Sigmoid colon (tissue), 7 donors: ENCODE results near the gene OSBP2. TPM values are rescaled to one million over a fixed set of nuclear protein-coding genes. Genes with fewer than 3 reads are reported as not detected.

Experiments
- DNase-seq: peaks from one replicate; pipeline ENCODE4 v3.0.0-alpha.2; 2019
- H3K27ac ChIP-seq, 4 donors: fragments of 200-600 bp; sonication (generic); one replicate each; pipeline ENCODE4 v1.5.1; 2016 to 2019; ENCODE audit warnings: mild to moderate bottlenecking in 1 of 4
- H3K27me3 ChIP-seq, 3 donors: fragments of 200-600 bp; sonication (generic); one replicate each; pipeline ENCODE4 v1.5.1; 2019; ENCODE audit warnings: mild to moderate bottlenecking in 1 of 3
- H3K36me3 ChIP-seq, 4 donors: fragments of 200-600 bp; sonication (generic); one replicate each; pipeline ENCODE4 v1.5.1; 2016 to 2019
- H3K4me1 ChIP-seq, 4 donors: fragments of 200-600 bp; sonication (generic); one replicate each; pipeline ENCODE4 v1.5.1; 2017 to 2019
- H3K4me3 ChIP-seq, 4 donors: fragments of 200-600 bp; sonication (generic); one replicate each; pipeline ENCODE4 v1.5.1; 2017 to 2019; ENCODE audit warnings: mild to moderate bottlenecking in 2 of 4, moderate library complexity in 1 of 4
- H3K9me3 ChIP-seq, 4 donors: fragments of 200-600 bp in 3 of 4; sonication (generic) in 3 of 4; one replicate each; pipeline versions ENCODE4 v1.5.1 to v1.6.1; 2013 to 2019
- CTCF ChIP-seq, 4 experiments: fragments of 450-650 bp in 3 of 4; fragments of 200-600 bp in 1 of 4; IDR thresholded peaks; one replicate each; pipeline ENCODE4 v1.5.1; 2016 to 2019; ENCODE audit warnings: antibody characterized with exemption in 4 of 4, mild to moderate bottlenecking in 3 of 4, moderate library complexity in 2 of 4
- EP300 ChIP-seq, 4 donors: sonication (generic); formaldehyde crosslinking; IDR thresholded peaks; one replicate each; pipeline ENCODE4 v1.6.1; 2017; ENCODE audit warnings: antibody characterized with exemption in 4 of 4
- POLR2A ChIP-seq, 2 donors: fragments of 450-650 bp; IDR thresholded peaks; one replicate each; pipeline ENCODE4 v1.6.1; 2016; ENCODE audit warnings: antibody characterized with exemption in 2 of 2, mild to moderate bottlenecking in 2 of 2, moderate library complexity in 2 of 2
- POLR2AphosphoS5 ChIP-seq, 4 donors: sonication (generic); formaldehyde crosslinking; IDR thresholded peaks; one replicate each; pipeline ENCODE4 v1.6.1; 2017; ENCODE audit warnings: antibody characterized with exemption in 4 of 4
- WGBS, 2 donors: extraction: QIAGEN DNeasy Blood & Tissue Kit; methylation state at CpG; one replicate each; pipeline ENCODE4 v1.1.7; 2013; 5-methylcytosine and 5-hydroxymethylcytosine counted together
- intact Hi-C: fragments of 100-400 bp; cut with DNase I; formaldehyde crosslinking; loops from one replicate; pipeline ENCODE4 v1.15.1; 2023
- polyA plus RNA-seq, 3 donors: library from polyadenylated mRNA; stranded (reverse); fragments of 200-250 nt; gene quantifications; one replicate each; pipeline ENCODE4 v1.2.3, GENCODE V29; 2013
- total RNA-seq, 4 donors: library from RNA; depleted of rRNA; stranded (reverse); fragments of >200 nt; gene quantifications; one replicate each; pipeline ENCODE4 v1.1.0, GENCODE V29; 2016
- donor health status: healthy with polysubstance abuse.
- donor health status: Bipolar disorder and iron deficiency.
- donor health status: healthy.

The OSBP2 gene
- total and polyA plus RNA-seq, 7 donors, result 1.2 to 3.0 (median 1.6) TPM

GRCh38 chr22:30712094-30712493 is 17.4 kb downstream of the OSBP2 start:
- no peak overlapping the region for H3K4me3 ChIP-seq
- no peaks in the 10 kb centered on the region for H3K9me3 ChIP-seq
- intact Hi-C loops, result no loop called here
- H3K4me1 ChIP-seq, result no peaks in the 10 kb centered on the region
- H3K27me3 ChIP-seq, result no peaks in the 10 kb centered on the region
- TF ChIP-seq POLR2A (IDR thresholded peaks at IDR 0.05) (no peak), POLR2AphosphoS5 (IDR thresholded peaks at IDR 0.05) (no peak), CTCF (IDR thresholded peaks at IDR 0.05) (no peak), EP300 (IDR thresholded peaks at IDR 0.05) (no peak)
- WGBS, 2 donors, result 98% methylated on average over 1 of the region's 1 CpG
- H3K27ac ChIP-seq, result no peak overlapping the region
- no peak for DNase-seq
- H3K36me3 ChIP-seq, result no peaks in the 10 kb centered on the region

- Histone ChIP-seq H3K27me3 (no peaks in the 10 kb centered on the region), H3K4me3 (no peak overlapping the region), H3K9me3 (no peaks in the 10 kb centered on the region), H3K36me3 (no peaks in the 10 kb centered on the region), H3K4me1 (no peaks in the 10 kb centered on the region), H3K27ac (no peak overlapping the region)
- intact Hi-C loops, result no loop called here
- no peak for TF ChIP-seq EP300 (IDR thresholded peaks at IDR 0.05)
- no peak for TF ChIP-seq POLR2A (IDR thresholded peaks at IDR 0.05)
- TF ChIP-seq POLR2AphosphoS5 (IDR thresholded peaks at IDR 0.05), result no peak
- no peak for TF ChIP-seq CTCF (IDR thresholded peaks at IDR 0.05)
- no peak for DNase-seq
- 96 to 97% methylated on average over 2 of the region's 2 CpGs for WGBS, 2 donors
Observed at GRCh38 chr22:30714062-30714461, 19.4 kb downstream of the OSBP2 start.

GRCh38 chr22:30717331-30717921 is 22.8 kb downstream of the OSBP2 start:
- no peaks in the 10 kb centered on the region for H3K27me3 ChIP-seq
- H3K36me3 ChIP-seq, result no peaks in the 10 kb centered on the region
- H3K27ac ChIP-seq, result no peak overlapping the region
- H3K9me3 ChIP-seq, result no peaks in the 10 kb centered on the region
- TF ChIP-seq POLR2A (IDR thresholded peaks at IDR 0.05) (no peak), POLR2AphosphoS5 (IDR thresholded peaks at IDR 0.05) (peak in 1 of 4 donors; percentile 36)
- H3K4me1 ChIP-seq, result no peaks in the 10 kb centered on the region
- intact Hi-C loops, result no loop called here
- 75 to 76% methylated on average over 4 of the region's 4 CpGs for WGBS, 2 donors
- DNase-seq, result no peak
- H3K4me3 ChIP-seq, result no peak overlapping the region

GRCh38 chr22:30717952-30718351 is 23.3 kb downstream of the OSBP2 start:
- WGBS, 2 donors, result 84 to 89% methylated on average over 3 of the region's 3 CpGs
- Histone ChIP-seq H3K4me1 (no peaks in the 10 kb centered on the region), H3K9me3 (no peaks in the 10 kb centered on the region), H3K36me3 (no peaks in the 10 kb centered on the region), H3K4me3 (no peak overlapping the region), H3K27me3 (no peaks in the 10 kb centered on the region), H3K27ac (no peak overlapping the region)
- TF ChIP-seq EP300 (IDR thresholded peaks at IDR 0.05) (no peak), POLR2A (IDR thresholded peaks at IDR 0.05) (no peak), POLR2AphosphoS5 (IDR thresholded peaks at IDR 0.05) (no peak), CTCF (IDR thresholded peaks at IDR 0.05) (no peak)
- DNase-seq, result no peak
- intact Hi-C loops, result no loop called here

- 88 to 90% methylated on average over 4 of the region's 4 CpGs for WGBS, 2 donors
- Histone ChIP-seq H3K9me3 (no peaks in the 10 kb centered on the region), H3K36me3 (no peaks in the 10 kb centered on the region), H3K4me3 (no peak overlapping the region), H3K27me3 (no peaks in the 10 kb centered on the region), H3K27ac (no peak overlapping the region), H3K4me1 (no peaks in the 10 kb centered on the region)
- DNase-seq, result no peak
- intact Hi-C loops, result no loop called here
- no peak for TF ChIP-seq CTCF (IDR thresholded peaks at IDR 0.05)
- TF ChIP-seq POLR2A (IDR thresholded peaks at IDR 0.05), result no peak
- TF ChIP-seq POLR2AphosphoS5 (IDR thresholded peaks at IDR 0.05), result no peak
- TF ChIP-seq EP300 (IDR thresholded peaks at IDR 0.05), result no peak
Observed at GRCh38 chr22:30718491-30718890, 23.8 kb downstream of the OSBP2 start.
